Kidney (tissue), 14 donors: ENCODE results near the gene AMOTL2. TPM values are rescaled to one million over a fixed set of nuclear protein-coding genes. Genes with fewer than 3 reads are reported as not detected.

ENCODE experiments used
- DNase-seq, 5 donors: peaks; one replicate each; pipeline ENCODE4 v3.0.0-alpha.2; 2013 to 2020
- FAIRE-seq: peaks from 2 replicates; lab custom pipeline; 2012; peaks lifted over from hg19 to GRCh38; lab: Jason Lieb, UNC
- H3K27ac ChIP-seq, 2 donors: one replicate each; pipeline ENCODE4 v1.7.0; 2013; ENCODE audit warnings: low read depth in 2 of 2, low read length in 2 of 2, inconsistent platforms in 1 of 2
- H3K27me3 ChIP-seq: one replicate; pipeline ENCODE4 v1.7.1; 2013; ENCODE audit warnings: low read length, inconsistent platforms; ENCODE audit not compliant: control insufficient read depth, insufficient read depth
- H3K36me3 ChIP-seq, 3 donors: one replicate each; pipeline versions ENCODE4 v1.7.0 to v1.7.1; 2013; ENCODE audit warnings: low read length in 3 of 3, control low read depth in 1 of 3, inconsistent platforms in 1 of 3; ENCODE audit not compliant: insufficient read depth in 3 of 3, control insufficient read depth in 2 of 3
- H3K4me1 ChIP-seq, 3 donors: one replicate each; pipeline versions ENCODE4 v1.7.0 to v1.7.1; 2013; ENCODE audit warnings: low read length in 3 of 3, inconsistent platforms in 1 of 3, low read depth in 1 of 3; ENCODE audit not compliant: control insufficient read depth in 2 of 3, insufficient read depth in 2 of 3
- H3K4me3 ChIP-seq, 3 donors: one replicate each; pipeline versions ENCODE4 v1.7.0 to v1.8.1; 2013; ENCODE audit warnings: low read length in 3 of 3, control low read depth in 1 of 3, inconsistent platforms in 1 of 3
- H3K9ac ChIP-seq, 3 donors: one replicate each; pipeline versions ENCODE4 v1.7.0 to v1.7.1; 2013; ENCODE audit warnings: low read length in 3 of 3, control low read depth in 1 of 3, inconsistent platforms in 1 of 3
- H3K9me3 ChIP-seq, 3 donors: one replicate each; pipeline versions ENCODE4 v1.7.0 to v1.7.1; 2013; ENCODE audit warnings: low read length in 3 of 3, control low read depth in 1 of 3, inconsistent platforms in 1 of 3; ENCODE audit not compliant: control insufficient read depth in 2 of 3, insufficient read depth in 1 of 3
- CTCF ChIP-seq: IDR thresholded peaks from 3 replicates; pipeline ENCODE4 v1.5.1; 2012; ENCODE audit warnings: mild to moderate bottlenecking, moderate library complexity, borderline replicate concordance; ENCODE audit not compliant: insufficient read depth; ENCODE audit errors: extremely low read depth
- intact Hi-C: fragments of 100-400 bp; cut with DNase I; formaldehyde crosslinking; loops from one replicate; pipeline ENCODE4 v1.11.1; 2022
- polyA plus RNA-seq: library from polyadenylated mRNA; stranded (reverse); fragments of 350-450 nt; fragmentation: Illumina TruSeq; extraction: RNeasy Lipid Tissue Mini Kit (QIAGEN cat#74804); gene quantifications from one replicate; pipeline ENCODE4 v1.2.3, GENCODE V29; 2014; ENCODE audit warnings: low read depth, low replicate concordance; ENCODE audit not compliant: insufficient read depth
- total RNA-seq: library from RNA; stranded (reverse); fragmentation: NEBNext Ultra II Directional; extraction: Animal tissue kit (Norgen Biotek cat#: 25700); gene quantifications from one replicate; pipeline ENCODE4 v1.2.1, GENCODE V29; 2021
- donor health status: control.
- donor health status: control.
- donor health status: control.
- donor health status: control.
- donor health status: control.
- donor health status: DM: yes; HTN: yes; CAD: no.
- donor health status: Normal renal cell carcinoma (clear cell type).

AMOTL2 gene
- total and polyA plus RNA-seq, 2 donors from 2014 or later: 19.5 to 83.5 TPM

GRCh38 chr3:134368751-134369105, 5.5 kb downstream of the AMOTL2 start:
- peak overlapping the region; percentile 97 to 99 for H3K27ac ChIP-seq
- no peaks in the 10 kb centered on the region for H3K9me3 ChIP-seq
- DNase-seq (peak in 1 of 5 donors; percentile 35), FAIRE-seq (no peak)
- peaks cover 7 to 82% (median 76%) of the 10 kb centered on the region in 3 donors for H3K4me1 ChIP-seq
- TF ChIP-seq CTCF: no peak
- intact Hi-C loops: no loop called here
- peak overlapping the region in 1 of 3 donors; percentile 55 for H3K9ac ChIP-seq
- no peaks in the 10 kb centered on the region for H3K27me3 ChIP-seq
- peak overlapping the region in 1 of 3 donors; percentile 8 for H3K4me3 ChIP-seq
- H3K36me3 ChIP-seq: peaks cover 12 to 71% (median 37%) of the 10 kb centered on the region in 3 donors

GRCh38 chr3:134367869-134368750, 6.1 kb downstream of the AMOTL2 start:
- H3K4me3 ChIP-seq: peak overlapping the region in 1 of 3 donors; percentile 5
- H3K9ac ChIP-seq: peak overlapping the region in 1 of 3 donors; percentile 55
- intact Hi-C loops: no loop called here
- peak in 1 of 5 donors; percentile 35 for DNase-seq
- no peak for FAIRE-seq
- peak overlapping the region; percentile 97 to 99 for H3K27ac ChIP-seq
- H3K27me3 ChIP-seq: no peaks in the 10 kb centered on the region
- no peaks in the 10 kb centered on the region for H3K9me3 ChIP-seq
- no peak for TF ChIP-seq CTCF
- peaks cover 13 to 88% (median 82%) of the 10 kb centered on the region in 3 donors for H3K4me1 ChIP-seq
- peaks cover 14 to 78% (median 42%) of the 10 kb centered on the region in 3 donors for H3K36me3 ChIP-seq

- no peak for FAIRE-seq
- Histone ChIP-seq H3K36me3 (peaks cover 23 to 87% (median 51%) of the 10 kb centered on the region in 3 donors), H3K27ac (peak overlapping the region; percentile 33 to 45), H3K4me1 (peaks cover 17 to 94% (median 91%) of the 10 kb centered on the region in 3 donors), H3K9ac (no peak overlapping the region), H3K27me3 (no peaks in the 10 kb centered on the region), H3K9me3 (no peaks in the 10 kb centered on the region), H3K4me3 (no peak overlapping the region)
- peak in 1 of 5 donors; percentile 71 for DNase-seq
- TF ChIP-seq CTCF: no peak
- intact Hi-C loops: no loop called here
These were observed 7.1 kb downstream of the AMOTL2 start for GRCh38 chr3:134366928-134367811.
